HG02852 (cell line): ENCODE data around the gene ATP6V1A.

Experiments used
- ATAC-seq: cut with Tn5 transposase; IDR thresholded peaks from one replicate; pipeline ENCODE4 v1.9.1; 2021; ENCODE audit warnings: mild to moderate bottlenecking, moderate library complexity; ENCODE audit not compliant: unreplicated experiment

The ATP6V1A gene

DNA sequence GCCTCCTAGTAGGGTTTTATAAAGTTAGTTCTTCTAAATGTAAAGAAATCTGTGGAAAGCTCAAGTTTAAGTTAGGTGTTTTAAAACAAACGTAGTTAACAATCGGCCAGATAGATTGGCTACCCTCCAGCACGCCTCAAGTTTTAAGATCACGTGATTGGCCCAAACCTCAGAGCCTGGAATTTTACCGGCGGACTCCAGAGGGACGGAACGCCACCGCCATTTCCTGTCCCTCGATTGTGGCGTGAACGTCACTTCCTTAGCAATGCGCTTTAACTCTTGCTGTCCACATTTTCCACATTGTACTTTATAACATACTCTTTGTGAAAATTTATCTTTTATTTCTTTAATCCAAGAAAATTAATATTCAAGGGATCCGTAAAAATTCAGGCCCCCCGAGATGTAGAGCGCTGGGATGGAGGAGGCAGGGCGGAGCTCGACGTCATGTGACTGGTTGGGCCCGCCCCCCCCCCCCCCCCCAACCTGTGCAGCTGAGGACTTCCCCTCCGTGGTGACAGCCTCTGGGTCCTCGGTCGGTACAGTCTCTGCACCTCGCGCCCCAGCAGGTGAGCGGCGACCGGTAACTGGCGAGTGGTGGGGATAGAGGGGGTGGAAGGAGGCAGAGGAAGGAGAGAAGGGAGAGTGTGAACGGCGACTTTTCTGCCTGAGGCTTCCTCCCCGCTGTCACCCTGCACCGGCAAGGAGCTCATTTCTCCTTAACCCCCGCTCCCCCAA is at the start of gene ATP6V1A:
ATP6V1A (plus strand) TSS at position 488 of the 735 bp plus-strand sequence. CDS start 31,719 bp downstream, outside the sequence.
- peak; percentile 45 for ATAC-seq

DNA sequence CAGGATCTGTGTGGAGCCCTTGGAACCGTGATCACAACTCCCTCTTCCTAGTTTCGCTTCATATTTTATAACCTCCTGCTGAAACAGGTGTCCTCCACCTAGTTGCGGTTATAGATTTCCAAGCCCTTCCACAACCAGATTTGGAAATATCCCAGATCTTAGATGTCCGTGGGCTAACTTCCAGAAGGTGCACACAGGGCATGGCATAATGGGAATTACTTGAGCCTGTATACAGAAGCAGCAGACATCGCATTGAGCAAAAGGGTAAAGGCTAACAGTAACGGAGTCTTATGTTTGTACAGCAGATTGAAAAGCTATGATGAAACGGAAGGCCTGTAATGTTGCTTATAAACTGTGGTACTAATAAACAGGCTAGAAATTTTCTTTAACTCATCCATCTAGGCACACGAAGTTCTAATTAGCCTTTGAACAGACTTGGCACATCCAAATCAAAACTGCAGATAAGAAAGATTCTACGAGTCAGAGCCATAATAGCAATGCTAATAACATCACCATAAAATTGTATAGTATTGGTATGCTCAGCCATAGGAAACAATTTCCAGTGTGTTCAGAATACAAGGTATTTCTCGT is 49.2 kb upstream of the ATP6V1A start:
- ATAC-seq, result no peak

GRCh38 chr3:113698213-113698742 is 48.6 kb upstream of the ATP6V1A start:
- ATAC-seq, result no peak

DNA sequence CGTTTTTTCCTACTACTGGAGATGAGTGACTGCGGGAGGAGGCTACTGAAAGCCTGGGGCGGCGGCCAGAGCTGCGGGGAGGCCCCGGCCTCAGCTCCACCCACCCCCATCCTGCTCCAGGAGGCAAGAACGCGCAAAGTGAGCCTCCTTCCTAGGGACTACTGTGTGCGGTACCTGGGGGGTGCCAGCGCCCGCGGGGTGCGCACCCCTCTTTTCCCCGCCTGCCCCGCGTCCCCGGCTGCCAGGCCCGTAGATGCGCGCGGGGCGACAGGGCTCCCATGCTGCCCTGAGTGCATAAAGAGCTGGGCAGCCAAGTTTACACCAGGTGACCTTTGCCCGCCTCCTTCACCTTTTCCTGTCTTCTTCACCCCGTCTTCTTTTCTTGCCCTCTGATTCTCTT is 47.9 kb upstream of the ATP6V1A start:
- ATAC-seq, result no peak

DNA sequence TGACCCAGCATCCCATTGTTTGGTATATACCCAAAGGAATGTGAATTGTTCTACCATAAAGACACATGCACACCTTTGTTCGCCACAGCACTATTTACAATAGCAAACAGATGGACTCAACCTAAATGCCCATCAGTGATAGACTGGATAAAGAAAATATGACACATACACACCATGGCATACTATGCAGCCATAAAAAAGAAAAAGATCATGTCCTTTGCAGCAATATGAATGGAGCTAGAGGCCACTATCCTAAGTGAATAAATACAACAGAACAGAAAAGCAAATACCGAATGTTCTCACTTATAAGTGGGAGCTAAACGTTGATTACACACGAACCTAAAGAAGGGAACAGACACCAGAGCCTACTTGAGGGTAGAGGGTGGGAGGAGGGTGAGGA is 39.0 kb upstream of the ATP6V1A start:
- no peak for ATAC-seq

DNA sequence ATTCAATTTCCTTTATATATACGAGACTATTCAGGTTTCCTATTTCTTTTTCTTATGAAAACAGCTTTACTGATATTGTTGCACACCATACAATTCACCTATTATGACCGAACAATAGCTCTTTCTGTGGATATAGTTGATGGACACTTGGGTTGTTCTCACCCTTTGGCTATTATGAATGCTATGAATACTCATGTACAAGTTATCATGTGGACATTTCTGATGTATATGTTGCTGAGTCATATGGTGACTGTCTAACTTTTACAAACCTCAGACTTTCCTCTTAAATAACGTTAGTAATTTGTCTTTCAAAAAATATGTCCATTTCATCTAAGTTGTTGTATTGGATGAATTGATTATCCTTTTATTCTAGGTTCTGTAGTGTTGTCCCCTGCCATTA is 34.7 kb upstream of the ATP6V1A start:
- ATAC-seq, result no peak

DNA sequence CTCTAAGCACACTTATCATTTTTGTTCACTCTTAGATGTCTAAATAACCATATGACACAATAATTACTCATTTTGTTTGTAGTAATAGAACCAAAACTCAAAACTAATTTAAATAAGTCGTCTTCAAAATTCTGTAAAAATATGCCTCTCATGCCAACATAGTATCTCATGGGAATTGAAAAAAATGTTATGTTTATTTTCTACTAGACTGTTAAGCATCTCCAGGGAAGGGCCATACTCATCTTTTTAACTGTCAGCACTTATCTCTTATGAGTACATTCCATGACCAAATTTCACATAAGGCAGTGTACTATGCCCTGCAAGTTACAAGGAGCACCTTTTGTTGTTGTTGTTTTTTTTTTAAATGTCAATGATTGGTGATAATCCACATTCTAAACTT is 32.1 kb upstream of the ATP6V1A start:
- no peak for ATAC-seq

GRCh38 chr3:113717308-113717707 is 29.5 kb upstream of the ATP6V1A start:
- no peak for ATAC-seq

DNA sequence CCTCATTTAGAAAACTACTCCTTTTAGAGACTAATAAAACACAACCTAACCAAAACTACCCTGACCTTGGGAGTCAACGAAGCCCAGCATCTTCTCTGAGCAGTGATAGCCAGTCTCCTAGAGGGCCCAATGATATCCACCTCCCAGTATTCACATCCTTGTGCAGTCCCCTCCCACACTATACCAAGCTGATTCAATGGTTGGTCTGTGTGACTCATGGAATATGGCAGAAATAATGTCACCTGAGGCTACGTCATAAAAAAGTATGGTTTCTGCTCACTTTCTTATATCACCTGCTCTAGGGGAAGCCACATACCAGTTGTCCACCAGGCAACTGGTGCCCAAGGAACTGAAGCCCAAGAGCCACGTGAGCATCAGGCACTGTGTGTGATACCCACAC is 29.0 kb upstream of the ATP6V1A start:
- ATAC-seq, result no peak

- ATAC-seq, result no peak
Observed at GRCh38 chr3:113719294-113719693, 27.5 kb upstream of the ATP6V1A start.

- no peak for ATAC-seq
Observed at GRCh38 chr3:113719758-113720157, 27.1 kb upstream of the ATP6V1A start.

- ATAC-seq, result no peak
Observed at GRCh38 chr3:113721636-113722035, 25.2 kb upstream of the ATP6V1A start.

GRCh38 chr3:113728661-113729060 is 18.2 kb upstream of the ATP6V1A start:
- ATAC-seq, result no peak

DNA sequence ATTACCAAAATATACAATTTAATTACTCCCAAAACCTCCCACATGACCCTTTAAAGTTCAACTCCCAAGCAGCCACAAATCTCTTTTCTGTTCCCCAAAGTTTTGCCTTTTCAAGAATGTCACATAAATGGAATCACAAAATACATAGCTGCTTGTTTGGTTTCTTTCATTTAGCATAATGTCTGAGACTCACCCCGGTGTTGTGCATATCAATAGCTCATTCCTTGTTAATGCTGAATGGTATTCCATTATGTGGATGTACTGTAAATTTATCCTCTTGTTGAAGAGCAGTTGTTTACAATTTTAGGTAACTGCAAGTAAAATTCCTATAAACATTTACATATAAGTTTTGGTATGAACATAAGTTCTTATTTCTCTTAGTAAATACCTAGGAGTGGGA is 16.3 kb upstream of the ATP6V1A start:
- no peak for ATAC-seq

GRCh38 chr3:113731694-113732093 is 15.1 kb upstream of the ATP6V1A start:
- ATAC-seq, result no peak

DNA sequence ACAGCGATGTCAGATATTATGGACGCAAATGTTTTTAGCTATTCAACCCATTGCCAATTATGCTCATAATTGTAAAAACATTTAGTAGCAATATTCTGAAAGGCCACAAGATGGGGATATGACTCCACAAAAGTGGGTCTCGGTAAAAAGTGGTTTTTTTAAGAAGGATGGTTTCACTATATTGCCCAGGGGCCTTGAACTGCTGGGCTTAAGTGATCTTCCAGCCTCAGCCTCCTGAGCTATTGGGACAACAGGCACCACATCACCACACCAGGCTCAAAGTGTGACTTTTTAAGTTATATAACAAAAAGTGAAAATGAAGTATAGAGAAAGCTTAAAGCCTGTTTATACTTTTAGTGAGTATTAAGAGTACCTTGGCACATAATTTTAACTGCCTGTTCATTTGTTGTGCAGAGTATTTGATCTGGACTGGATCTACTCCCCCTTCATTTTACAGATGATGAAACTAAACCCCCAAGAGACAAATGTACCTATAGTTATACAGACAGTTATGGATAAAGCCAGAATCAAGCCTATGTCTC is 10.2 kb upstream of the ATP6V1A start:
- ATAC-seq, result peak; percentile 68

GRCh38 chr3:113741086-113741485 is 5.7 kb upstream of the ATP6V1A start:
- no peak for ATAC-seq

DNA sequence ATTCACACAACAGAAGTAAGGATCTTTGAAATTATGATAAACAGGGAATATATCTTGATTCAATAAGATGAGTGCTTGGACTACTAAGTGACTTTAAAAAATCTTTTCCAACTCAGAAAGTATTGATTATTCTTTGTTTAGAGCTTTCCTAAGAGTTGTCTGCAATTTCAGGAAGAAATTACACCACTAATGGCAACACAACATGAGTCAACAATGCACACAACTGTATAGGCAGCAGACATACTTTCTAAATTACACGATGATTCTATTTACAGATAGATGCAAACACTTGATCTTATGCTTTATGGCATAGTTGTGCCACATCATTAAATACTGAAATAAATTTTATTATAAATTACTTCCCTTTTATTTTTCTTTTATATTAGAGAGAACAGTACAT is 5.2 kb upstream of the ATP6V1A start:
- ATAC-seq, result no peak

DNA sequence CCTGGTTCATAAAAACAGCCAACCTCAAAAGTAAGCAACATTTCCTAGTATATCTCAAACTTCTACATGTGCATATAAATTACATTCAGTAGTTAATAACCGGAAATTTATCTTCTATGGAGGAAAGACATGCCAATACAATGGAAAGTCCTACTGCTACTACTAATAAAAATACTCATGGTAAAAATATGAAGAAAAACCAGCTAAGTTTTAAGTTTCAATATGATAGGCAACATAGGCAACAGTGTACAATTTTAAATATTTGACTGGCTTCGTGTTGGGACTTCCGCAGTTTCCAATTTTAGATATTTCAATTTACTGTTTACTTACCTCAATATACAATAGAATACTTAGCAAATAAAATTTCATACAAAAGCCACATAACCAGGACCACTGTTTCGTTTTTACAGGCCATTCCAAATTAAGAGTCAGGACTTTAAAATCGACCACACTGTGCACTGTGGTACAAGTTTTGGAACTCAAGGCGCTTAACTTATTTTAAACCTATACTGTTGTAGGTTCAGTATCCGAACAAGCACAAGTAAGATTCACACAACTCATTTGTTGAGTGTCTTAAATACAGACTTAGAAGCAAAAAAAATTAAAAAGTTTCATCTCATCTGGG is 3.7 kb upstream of the ATP6V1A start:
- ATAC-seq, result no peak

GRCh38 chr3:113744941-113745755 is 1.7 kb upstream of the ATP6V1A start:
- ATAC-seq, result peak; percentile 45
